DMS153 treated with DMSO at 0.1 percent for 48 hours (cell line): ENCODE results near the gene ACOT11.
"Not testable (repeated sequence)": the region's sequence is repeated elsewhere in the genome, so short reads cannot be mapped to it uniquely, and the experiment has no call there.

Experiments used
- DNase-seq: peaks from one replicate; lab custom pipeline; 2025; ENCODE audit not compliant: unreplicated experiment; lab: John Stamatoyannopoulos, UW

Gene ACOT11

GRCh38 chr1:54536656-54537055 is 11.4 kb upstream of the ACOT11 start:
- DNase-seq, result not testable (repeated sequence)

- no peak for DNase-seq
Observed at GRCh38 chr1:54537611-54538010, 10.4 kb upstream of the ACOT11 start.

DNA sequence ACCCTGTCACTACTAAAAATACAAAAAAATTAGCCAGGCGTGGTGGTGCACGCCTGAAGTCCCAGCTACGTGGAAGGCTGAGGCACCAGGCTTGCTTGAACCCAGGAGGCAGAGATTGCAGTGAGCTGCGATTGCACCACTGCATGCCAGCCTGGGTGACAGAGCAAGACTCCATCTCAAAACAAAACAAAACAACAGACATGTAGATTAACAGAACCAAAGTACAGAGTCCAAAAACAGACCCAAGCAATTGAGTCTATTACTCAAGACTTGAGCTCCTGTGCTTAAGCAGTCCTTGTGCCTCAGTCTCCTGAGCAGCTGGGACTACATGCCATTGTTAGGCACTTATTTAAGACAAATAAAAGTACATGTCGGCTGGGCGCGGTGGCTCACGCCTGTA is 9.5 kb upstream of the ACOT11 start:
- DNase-seq, result no peak

GRCh38 chr1:54540582-54541295 is 7.3 kb upstream of the ACOT11 start:
- no peak for DNase-seq

- peak; percentile 82 for DNase-seq
Observed at GRCh38 chr1:54542120-54542961, 5.7 kb upstream of the ACOT11 start.

- DNase-seq, result no peak
Observed at GRCh38 chr1:54542962-54543539, 5.0 kb upstream of the ACOT11 start.

GRCh38 chr1:54543729-54544496 is 4.1 kb upstream of the ACOT11 start:
- no peak for DNase-seq

GRCh38 chr1:54545916-54546635 is 2.0 kb upstream of the ACOT11 start:
- DNase-seq, result no peak

GRCh38 chr1:54546651-54547401 is 1.2 kb upstream of the ACOT11 start:
- no peak for DNase-seq

- DNase-seq, result no peak
Observed at GRCh38 chr1:54548389-54549044, 489 bp downstream of the ACOT11 start.

DNA sequence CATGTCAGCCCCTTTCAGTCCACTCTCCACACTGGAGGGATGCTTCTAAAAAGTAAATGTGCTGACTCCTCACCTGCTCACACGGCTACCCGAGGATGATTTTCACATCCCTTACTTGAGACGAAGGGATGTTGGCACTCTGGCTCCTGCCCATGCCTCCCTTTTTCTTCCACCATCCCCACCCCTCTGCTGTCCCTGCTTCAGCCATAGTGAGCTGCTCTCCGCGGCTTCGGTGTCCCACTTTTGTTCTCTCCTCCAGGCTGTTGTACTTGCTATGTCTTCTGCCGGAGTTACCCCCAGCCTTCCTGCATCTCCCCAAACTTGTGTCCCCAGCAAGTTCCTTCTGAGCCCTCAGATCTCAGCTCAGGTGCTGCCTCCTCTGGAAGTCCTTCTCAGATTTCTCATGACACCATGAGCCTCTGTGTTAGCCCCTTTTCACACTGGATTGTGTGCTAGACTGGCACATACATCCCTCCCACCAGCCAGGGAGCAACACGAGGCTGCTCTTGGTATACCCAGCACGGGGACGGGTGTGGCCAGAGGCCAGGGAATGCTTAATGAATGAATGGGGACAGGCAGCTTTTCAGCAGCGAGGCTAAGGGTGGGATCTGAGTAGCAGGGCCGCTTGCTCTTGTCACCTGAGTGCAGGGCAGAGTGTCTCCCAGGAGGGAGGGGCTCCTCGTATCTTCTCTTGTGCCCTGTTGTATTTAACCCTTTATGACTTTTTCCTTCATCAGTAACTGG is 1.3 kb downstream of the ACOT11 start:
- no peak for DNase-seq

DNA sequence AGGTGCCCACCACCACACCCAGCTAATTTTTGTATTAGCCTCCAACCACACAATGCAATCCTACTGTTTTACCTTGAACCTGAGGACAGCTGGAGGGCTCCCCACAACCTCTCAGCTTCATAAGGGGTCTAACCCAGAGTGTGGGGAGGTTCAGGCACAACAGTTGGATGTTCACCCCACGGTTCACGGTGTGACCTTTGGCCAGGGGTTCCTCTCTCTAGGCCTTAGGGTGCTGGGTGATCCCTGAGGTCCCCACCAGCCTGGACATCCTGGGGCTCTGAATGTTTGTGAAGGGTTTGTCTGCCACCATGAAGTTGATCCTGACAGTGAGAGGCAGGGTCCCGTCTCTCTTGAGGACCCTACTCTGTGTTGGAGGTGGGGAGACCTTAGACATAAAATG is 3.9 kb downstream of the ACOT11 start:
- DNase-seq, result no peak

DNA sequence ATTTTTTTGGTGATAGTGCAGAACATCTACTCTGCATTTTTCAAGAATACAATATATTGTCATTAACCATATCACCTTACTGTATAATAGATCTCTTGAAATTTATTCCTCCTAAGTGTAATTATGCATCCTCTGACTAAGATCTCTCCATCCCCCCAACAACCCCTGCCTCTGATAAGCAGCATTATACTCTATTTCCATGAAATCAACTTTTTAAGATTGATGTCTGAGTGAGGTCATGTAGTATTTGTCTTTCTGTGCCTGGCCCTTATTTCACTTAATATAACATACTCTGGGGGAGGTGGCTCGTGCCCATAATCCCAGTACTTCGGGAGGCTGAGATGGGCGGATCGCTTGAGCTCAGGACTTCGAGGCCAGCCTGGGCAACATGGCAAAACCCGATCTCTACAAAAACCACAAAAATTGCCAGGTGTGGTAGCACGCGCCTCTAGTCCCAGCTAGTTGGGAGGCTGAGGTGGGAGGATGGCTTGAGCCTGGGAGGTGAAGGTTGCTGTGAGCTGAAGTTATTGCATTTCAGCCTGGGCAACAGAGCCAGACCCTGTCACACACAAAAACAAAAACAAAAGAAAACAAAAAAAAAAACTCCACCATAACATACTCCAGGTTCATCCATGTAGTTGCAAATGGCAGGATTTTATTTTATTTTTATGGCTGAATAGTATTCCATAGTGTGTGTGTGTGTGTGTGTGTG is 5.7 kb downstream of the ACOT11 start:
- no peak for DNase-seq

GRCh38 chr1:54556110-54556509 is 8.1 kb downstream of the ACOT11 start:
- no peak for DNase-seq

- no peak for DNase-seq
Observed at GRCh38 chr1:54557671-54558355, 9.8 kb downstream of the ACOT11 start.

- no peak for DNase-seq
Observed at GRCh38 chr1:54558434-54559030, 10.5 kb downstream of the ACOT11 start.

GRCh38 chr1:54559111-54559548 is 11.1 kb downstream of the ACOT11 start:
- no peak for DNase-seq
